ENCODE data around the gene SCNN1A.

DNA sequence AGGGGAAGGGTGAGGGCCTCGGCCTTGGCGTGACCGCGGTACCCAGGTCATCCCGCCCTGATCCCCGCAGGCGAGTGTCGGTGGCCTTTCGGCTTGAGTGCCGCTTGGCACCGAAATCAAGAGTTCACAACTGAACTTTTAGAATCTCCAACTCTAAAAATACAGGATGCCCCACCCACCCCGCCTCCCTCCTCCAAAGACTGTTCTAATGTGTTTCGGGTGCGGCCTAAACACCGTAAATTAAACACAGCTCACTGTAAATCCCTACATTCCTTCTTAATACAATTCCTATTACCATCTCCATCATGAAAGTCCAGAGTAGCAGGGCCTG is 11.4 kb downstream of the SCNN1A start:
- TF ChIP-seq POLR2AphosphoS5 (IDR thresholded peaks at IDR 0.05; ENCODE audit: low read depth, low read length), result no peak
- TF ChIP-seq TAF1 (IDR thresholded peaks at IDR 0.05; ENCODE audit: borderline replicate concordance, insufficient read depth, low read length), result no peak
- no peak for TF ChIP-seq SIN3A (IDR thresholded peaks at IDR 0.05; ENCODE audit: borderline replicate concordance, insufficient read depth, low read length)

All from PFSK-1 (cell line).